CD14-positive monocyte (primary cell): Measurements from ENCODE around the gene FRAS1. TPM values are rescaled to one million over a fixed set of nuclear protein-coding genes. Genes with fewer than 3 reads are reported as not detected.

Experiments
- DNase-seq, 3 donors: peaks; one replicate each; pipeline ENCODE4 v3.0.0-alpha.2; 2011 to 2022
- H2AFZ ChIP-seq: 2 replicates; pipeline ENCODE4 v1.6.0; 2012; ENCODE audit warnings: mild to moderate bottlenecking, low read depth, low read length, inconsistent platforms; ENCODE audit not compliant: insufficient read depth, poor library complexity, severe bottlenecking
- H3K27ac ChIP-seq, 2 donors: 1 replicate in 1 of 2; 2 replicates in 1 of 2; pipeline ENCODE4 v1.5.1; 2012 to 2013; ENCODE audit warnings: low read length in 2 of 2, control low read depth in 1 of 2, inconsistent platforms in 1 of 2, low read depth in 1 of 2, mild to moderate bottlenecking in 1 of 2
- H3K27me3 ChIP-seq, 2 donors: one replicate each; pipeline versions ENCODE4 v1.6.0 to v1.6.1; 2011 to 2013; ENCODE audit warnings: low read length in 2 of 2; ENCODE audit not compliant: control insufficient read depth in 2 of 2, insufficient read depth in 2 of 2
- H3K36me3 ChIP-seq, 2 donors: replicated peaks in 1 of 2; 1 replicate in 1 of 2; 2 replicates in 1 of 2; pipeline versions ENCODE4 v1.5.1 to v1.6.1; 2012 to 2013; ENCODE audit warnings: low read length in 2 of 2, control low read depth in 1 of 2, inconsistent platforms in 1 of 2, mild to moderate bottlenecking in 1 of 2; ENCODE audit not compliant: insufficient read depth in 2 of 2, control insufficient read depth in 1 of 2
- H3K4me1 ChIP-seq, 2 donors: 1 replicate in 1 of 2; 2 replicates in 1 of 2; pipeline versions ENCODE4 v1.5.1 to v1.6.1; 2012 to 2013; ENCODE audit warnings: low read length in 2 of 2, control low read depth in 1 of 2, inconsistent platforms in 1 of 2, mild to moderate bottlenecking in 1 of 2, moderate library complexity in 1 of 2; ENCODE audit not compliant: insufficient read depth in 2 of 2, control insufficient read depth in 1 of 2
- H3K4me2 ChIP-seq: replicated peaks from 2 replicates; pipeline ENCODE3; 2012; ENCODE audit warnings: low read length, moderate library complexity, mild to moderate bottlenecking; ENCODE audit not compliant: poor library complexity, severe bottlenecking; ENCODE audit errors: extremely low read depth
- H3K4me3 ChIP-seq, 3 experiments: fragments of 200-600 bp in 1 of 3; sonication (generic) in 1 of 3; replicated peaks in 1 of 3; 1 replicate in 2 of 3; 2 replicates in 1 of 3; pipeline ENCODE4 v1.5.1; 2011 to 2013; ENCODE audit warnings: low read length in 3 of 3, mild to moderate bottlenecking in 3 of 3, control low read depth in 2 of 3, low read depth in 2 of 3, inconsistent platforms in 1 of 3, moderate library complexity in 1 of 3
- H3K79me2 ChIP-seq: 2 replicates; pipeline ENCODE4 v1.6.0; 2012; ENCODE audit warnings: mild to moderate bottlenecking, control low read depth, inconsistent platforms, low read length, moderate library complexity; ENCODE audit not compliant: insufficient read depth
- H3K9ac ChIP-seq: 2 replicates; pipeline ENCODE4 v1.6.0; 2017; ENCODE audit warnings: low read length, mild to moderate bottlenecking; ENCODE audit not compliant: insufficient read depth, poor library complexity, severe bottlenecking
- H3K9me3 ChIP-seq, 2 donors: replicated peaks in 1 of 2; 1 replicate in 1 of 2; 2 replicates in 1 of 2; pipeline versions ENCODE4 v1.5.1 to v1.6.1; 2012 to 2013; ENCODE audit warnings: low read length in 2 of 2, control low read depth in 1 of 2; ENCODE audit not compliant: control insufficient read depth in 1 of 2, insufficient read depth in 1 of 2
- H4K20me1 ChIP-seq: 2 replicates; pipeline ENCODE4 v1.6.0; 2012; ENCODE audit warnings: mild to moderate bottlenecking, low read length, control low read depth, moderate library complexity; ENCODE audit not compliant: insufficient read depth
- H3K27ac Mint-ChIP-seq, 7 donors: one replicate each; pipeline ENCODE4 v1.8.0; 2020; ENCODE audit warnings: mild to moderate bottlenecking in 7 of 7, mixed read lengths in 7 of 7, moderate library complexity in 6 of 7, inconsistent platforms in 2 of 7
- H3K27me3 Mint-ChIP-seq, 3 donors: one replicate each; pipeline ENCODE4 v1.8.0; 2021 to 2022; ENCODE audit warnings: low read depth in 3 of 3, mild to moderate bottlenecking in 3 of 3, mixed read lengths in 3 of 3, moderate library complexity in 3 of 3, inconsistent platforms in 1 of 3
- H3K36me3 Mint-ChIP-seq, 2 donors: one replicate each; pipeline ENCODE4 v1.8.0; 2020; ENCODE audit warnings: mixed read lengths in 2 of 2, inconsistent platforms in 1 of 2, mild to moderate bottlenecking in 1 of 2
- H3K4me1 Mint-ChIP-seq: one replicate; pipeline ENCODE4 v1.8.0; 2020; ENCODE audit warnings: mild to moderate bottlenecking, mixed read lengths
- H3K4me3 Mint-ChIP-seq, 2 donors: one replicate each; pipeline ENCODE4 v1.8.0; 2020; ENCODE audit warnings: mild to moderate bottlenecking in 2 of 2, mixed read lengths in 2 of 2, moderate library complexity in 1 of 2
- H3K9me3 Mint-ChIP-seq, 7 donors: one replicate each; pipeline ENCODE4 v1.8.0; 2020 to 2022; ENCODE audit warnings: mixed read lengths in 7 of 7, mild to moderate bottlenecking in 6 of 7, moderate library complexity in 6 of 7, inconsistent platforms in 2 of 7
- WGBS: methylation state at CpG from one replicate; pipeline ENCODE4 v1.1.5; 2013; ENCODE audit warnings: missing lambda C conversion rate; ENCODE audit not compliant: insufficient coverage; 5-methylcytosine and 5-hydroxymethylcytosine counted together
- intact Hi-C, 2 donors: fragments of 100-400 bp; cut with micrococcal nuclease; formaldehyde crosslinking; loops; one replicate each; pipeline versions ENCODE4 v1.15.0 to v1.15.1; 2023
- polyA plus RNA-seq, 3 donors: library from polyadenylated mRNA; depleted of rRNA in 1 of 3; unstranded in 2 of 3; stranded (reverse) in 1 of 3; fragments of 300-500 nt in 2 of 3; fragments of >200 nt in 1 of 3; fragmentation: Illumina TruSeq in 2 of 3; gene quantifications; 1 replicate in 2 of 3; 2 replicates in 1 of 3; pipeline ENCODE4 v1.2.3, GENCODE V29; 2012 to 2021
- TF ChIP-seq, protein P1 (sequence below): fragments of 200-600 bp; IDR thresholded peaks from one replicate; pipeline ENCODE4 v1.8.0; 2022; ENCODE audit warnings: antibody characterized with exemption, mild to moderate bottlenecking

FRAS1 gene
- polyA plus RNA-seq, 3 donors: not detected

GRCh38 chr4:78552389-78553042 is 495.4 kb downstream of the FRAS1 start:
- Histone ChIP-seq H3K36me3 (no peaks in the 10 kb centered on the region), H2AFZ (peak overlapping the region; percentile 88), H3K9ac (no peak overlapping the region), H3K9me3 (no peaks in the 10 kb centered on the region), H3K27me3 (peaks cover 18 to 30% of the 10 kb centered on the region in 2 donors), H3K79me2 (no peaks in the 10 kb centered on the region), H3K4me3 (peak overlapping the region in 2 of 3 experiments; percentile 3 to 73), H4K20me1 (no peaks in the 10 kb centered on the region), H3K4me2 (peak overlapping the region; percentile 80), H3K27ac (no peak overlapping the region), H3K4me1 (peaks cover 24 to 26% of the 10 kb centered on the region in 2 donors)
- Mint-ChIP-seq H3K4me3 (peak overlapping the region in 1 of 2 donors; percentile 92), H3K36me3 (no peaks in the 10 kb centered on the region), H3K27me3 (peaks cover 15 to 31% (median 22%) of the 10 kb centered on the region in 3 donors), H3K27ac (peak overlapping the region in 2 of 7 donors; percentile 1 to 14), H3K4me1 (peaks cover 23% of the 10 kb centered on the region), H3K9me3 (peaks cover 0 to 14% (median 4%) of the 10 kb centered on the region in 7 donors)
- WGBS: 76% methylated on average over 3 of the region's 10 CpGs
- peak in 2 of 3 donors; percentile 23 to 58 for DNase-seq
- intact Hi-C loops: no loop called here
- TF ChIP-seq, protein P1, sequence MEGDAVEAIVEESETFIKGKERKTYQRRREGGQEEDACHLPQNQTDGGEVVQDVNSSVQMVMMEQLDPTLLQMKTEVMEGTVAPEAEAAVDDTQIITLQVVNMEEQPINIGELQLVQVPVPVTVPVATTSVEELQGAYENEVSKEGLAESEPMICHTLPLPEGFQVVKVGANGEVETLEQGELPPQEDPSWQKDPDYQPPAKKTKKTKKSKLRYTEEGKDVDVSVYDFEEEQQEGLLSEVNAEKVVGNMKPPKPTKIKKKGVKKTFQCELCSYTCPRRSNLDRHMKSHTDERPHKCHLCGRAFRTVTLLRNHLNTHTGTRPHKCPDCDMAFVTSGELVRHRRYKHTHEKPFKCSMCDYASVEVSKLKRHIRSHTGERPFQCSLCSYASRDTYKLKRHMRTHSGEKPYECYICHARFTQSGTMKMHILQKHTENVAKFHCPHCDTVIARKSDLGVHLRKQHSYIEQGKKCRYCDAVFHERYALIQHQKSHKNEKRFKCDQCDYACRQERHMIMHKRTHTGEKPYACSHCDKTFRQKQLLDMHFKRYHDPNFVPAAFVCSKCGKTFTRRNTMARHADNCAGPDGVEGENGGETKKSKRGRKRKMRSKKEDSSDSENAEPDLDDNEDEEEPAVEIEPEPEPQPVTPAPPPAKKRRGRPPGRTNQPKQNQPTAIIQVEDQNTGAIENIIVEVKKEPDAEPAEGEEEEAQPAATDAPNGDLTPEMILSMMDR: no peak

DNA sequence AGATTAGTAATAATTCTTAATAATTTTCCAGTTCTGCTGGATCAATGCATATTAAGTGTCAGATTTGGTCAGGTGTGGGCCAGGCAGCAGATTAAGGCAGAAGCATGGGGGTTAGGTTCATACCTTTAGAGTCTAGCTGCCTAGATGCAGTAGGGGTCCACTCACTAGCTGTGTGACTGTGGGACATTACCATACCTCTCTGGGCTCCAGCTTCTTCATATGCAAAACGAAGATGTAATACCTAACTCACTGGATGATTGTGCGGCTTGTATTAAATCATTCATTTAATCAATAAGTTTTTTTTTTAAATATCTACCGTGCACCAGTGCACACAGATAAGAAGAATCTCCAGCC is 495.9 kb downstream of the FRAS1 start:
- H4K20me1 ChIP-seq: no peaks in the 10 kb centered on the region
- WGBS: no CpG with 5 or more reads among the region's 3 CpGs
- H3K27me3 ChIP-seq: peaks cover 18 to 30% of the 10 kb centered on the region in 2 donors
- no peak for DNase-seq
- peaks cover 24 to 26% of the 10 kb centered on the region in 2 donors for H3K4me1 ChIP-seq
- no peak overlapping the region for H3K27ac ChIP-seq
- H3K4me2 ChIP-seq: peak overlapping the region; percentile 80
- H3K4me1 Mint-ChIP-seq: peaks cover 23% of the 10 kb centered on the region
- peaks cover 0 to 10% (median 0%) of the 10 kb centered on the region in 7 donors for H3K9me3 Mint-ChIP-seq
- no peaks in the 10 kb centered on the region for H3K9me3 ChIP-seq
- H3K79me2 ChIP-seq: no peaks in the 10 kb centered on the region
- peaks cover 15 to 31% (median 22%) of the 10 kb centered on the region in 3 donors for H3K27me3 Mint-ChIP-seq
- TF ChIP-seq, protein P1: no peak
- H3K36me3 ChIP-seq: no peaks in the 10 kb centered on the region
- peak overlapping the region in 1 of 3 experiments; percentile 73 for H3K4me3 ChIP-seq
- H3K27ac Mint-ChIP-seq: peak overlapping the region in 2 of 7 donors; percentile 1 to 51
- no peak overlapping the region for H3K4me3 Mint-ChIP-seq
- H3K36me3 Mint-ChIP-seq: no peaks in the 10 kb centered on the region
- H2AFZ ChIP-seq: no peak overlapping the region
- no peak overlapping the region for H3K9ac ChIP-seq
- intact Hi-C loops: no loop called here
